Activated naive CD4-positive, alpha-beta T cell treated with anti-CD3 and anti-CD28 coated beads, Interleukin-2, amount 50 U/mL, for 72 hours (primary cell): ENCODE results near the gene VWA8. TPM values are rescaled to one million over a fixed set of nuclear protein-coding genes. Genes with fewer than 3 reads are reported as not detected.
"Not testable (repeated sequence)": the region's sequence is repeated elsewhere in the genome, so short reads cannot be mapped to it uniquely, and the experiment has no call there.

ENCODE experiments used
- ATAC-seq, 2 donors: fragments of 150-1000 bp; cut with Tn5 transposase; 2 replicates each; pipeline ENCODE4 v1.10.0; 2021; ENCODE audit warnings: mild to moderate bottlenecking in 2 of 2, moderate library complexity in 2 of 2
- DNase-seq, 2 donors: peaks; one replicate each; pipeline ENCODE4 v3.0.0; 2021 to 2022; ENCODE audit warnings: low spot score in 2 of 2
- H3K27ac Mint-ChIP-seq, 2 donors: one replicate each; pipeline ENCODE4 v1.8.0; 2022; ENCODE audit warnings: mild to moderate bottlenecking in 2 of 2, mixed read lengths in 2 of 2
- H3K36me3 Mint-ChIP-seq, 2 donors: one replicate each; pipeline ENCODE4 v1.8.0; 2022; ENCODE audit warnings: mixed read lengths in 2 of 2
- H3K9me3 Mint-ChIP-seq, 2 donors: one replicate each; pipeline ENCODE4 v1.8.0; 2022; ENCODE audit warnings: mixed read lengths in 2 of 2
- total RNA-seq, 2 donors: library from RNA; stranded (reverse); gene quantifications; one replicate each; pipeline ENCODE4 v1.2.3, GENCODE V29; 2022

Gene VWA8
- total RNA-seq, 2 donors from 2014 or later: 11.8 to 23.7 TPM

DNA sequence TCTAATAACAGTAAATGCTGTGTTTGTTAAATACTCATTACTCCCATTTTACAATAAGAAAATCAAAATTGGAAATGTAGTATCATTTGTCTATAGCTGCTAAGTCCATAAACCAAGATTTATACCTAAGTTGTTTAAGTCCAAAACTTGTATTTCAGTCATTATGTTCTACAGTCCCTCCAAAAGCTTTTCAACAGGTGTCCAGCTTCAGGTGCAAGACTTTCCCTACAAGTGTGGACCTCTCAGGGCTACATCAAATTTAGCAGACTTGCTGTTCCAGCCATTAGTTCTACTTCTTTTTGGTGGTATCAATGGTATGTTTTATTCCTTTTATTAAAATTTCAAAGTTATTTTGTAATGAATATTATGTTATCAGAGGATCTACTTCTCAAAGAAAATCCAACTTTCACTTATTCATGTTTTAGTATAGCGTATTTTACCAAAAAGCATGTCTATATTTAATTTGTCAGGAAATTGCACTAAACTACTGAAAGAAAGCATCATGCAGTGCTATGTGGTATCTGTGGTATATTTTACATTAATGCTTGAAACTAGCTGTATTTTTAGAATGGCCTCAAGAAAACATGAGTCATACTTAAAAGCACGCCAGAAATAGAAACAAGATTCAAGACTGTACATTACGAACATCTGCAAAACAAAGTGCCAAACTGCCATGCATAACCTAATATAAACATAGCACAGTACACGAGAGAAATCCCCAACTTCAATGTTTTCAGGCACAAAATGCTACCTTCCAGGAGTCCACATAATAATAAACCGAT is 44.5 kb downstream of the VWA8 start:
- DNase-seq: no peak

DNA sequence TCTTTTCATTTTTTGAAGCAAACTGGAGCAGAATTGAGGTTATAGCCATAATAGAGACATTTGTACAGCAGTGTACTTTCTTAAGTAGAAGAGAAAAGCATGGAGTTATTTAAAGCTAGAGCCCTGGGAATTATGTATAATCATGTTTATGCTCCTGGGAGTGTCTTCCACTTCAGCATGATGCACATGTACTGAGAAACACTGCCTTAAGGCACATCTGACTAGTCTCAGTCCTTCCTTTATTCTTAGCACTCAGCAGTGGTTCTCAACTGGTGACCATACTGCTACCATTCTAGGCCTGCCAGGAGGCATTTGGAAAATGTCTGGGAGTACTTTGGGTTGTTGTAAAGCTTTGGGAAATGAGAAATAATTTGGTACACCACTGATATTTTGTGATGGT is 45.8 kb downstream of the VWA8 start:
- DNase-seq (no peak), ATAC-seq (no peak)
- Mint-ChIP-seq H3K9me3 (no peaks in the 10 kb centered on the region), H3K36me3 (peaks cover 2 to 8% of the 10 kb centered on the region in 2 donors), H3K27ac (peak overlapping the region in 1 of 2 donors; percentile 91)

More for the DNA sequence above, 44.5 kb downstream of the VWA8 start:
- Mint-ChIP-seq H3K27ac (peak overlapping the region; percentile 91 to 96), H3K9me3 (peaks cover 0 to under 1% of the 10 kb centered on the region in 2 donors), H3K36me3 (peaks cover 5 to 21% of the 10 kb centered on the region in 2 donors)
- ATAC-seq: peak; percentile 65 to 75

DNA sequence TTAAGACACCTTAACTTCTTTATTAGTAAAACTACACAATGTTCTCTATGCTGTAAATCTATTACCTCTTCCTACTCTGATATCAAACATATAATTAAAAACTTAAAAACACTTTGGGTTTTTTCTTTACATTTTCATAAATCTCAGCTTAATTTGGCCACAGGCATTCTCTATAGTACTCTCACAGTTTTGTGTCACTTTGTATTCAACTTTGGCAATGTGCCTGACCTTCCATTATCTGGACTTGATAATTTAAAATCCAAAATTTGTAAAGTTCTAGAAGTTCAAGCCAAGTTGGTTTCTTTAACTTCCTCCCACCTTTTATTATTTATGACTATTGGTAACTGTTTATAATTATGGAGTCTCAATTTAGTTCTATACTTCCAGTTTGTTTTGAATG is 46.4 kb downstream of the VWA8 start:
- DNase-seq (no peak), ATAC-seq (no peak)
- peak overlapping the region in 1 of 2 donors; percentile 91 for H3K27ac Mint-ChIP-seq
- no peaks in the 10 kb centered on the region for H3K9me3 Mint-ChIP-seq
- peaks cover 0 to 6% of the 10 kb centered on the region in 2 donors for H3K36me3 Mint-ChIP-seq

DNA sequence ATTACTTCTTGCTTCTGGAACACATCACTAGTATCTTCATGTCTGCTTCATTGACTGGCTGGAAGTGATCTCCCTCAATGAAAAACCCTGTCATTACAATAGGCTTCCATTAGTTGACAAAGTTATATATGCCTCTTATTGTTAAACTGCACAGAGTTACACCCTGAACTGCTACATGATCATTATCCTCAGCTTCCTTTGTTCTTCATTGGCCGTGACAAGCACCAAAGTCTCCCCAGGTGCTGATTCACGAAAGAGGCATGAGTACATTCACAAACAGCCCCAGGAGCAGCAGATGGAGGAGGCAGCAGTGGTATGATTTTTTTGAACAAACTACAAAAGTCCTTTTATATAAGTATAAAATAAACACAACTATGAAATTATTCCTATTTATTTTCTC is 51.4 kb downstream of the VWA8 start:
- no peak for DNase-seq
- Mint-ChIP-seq H3K9me3 (no peaks in the 10 kb centered on the region), H3K27ac (no peak overlapping the region), H3K36me3 (peaks cover 5 to 7% of the 10 kb centered on the region in 2 donors)
- ATAC-seq: no peak

DNA sequence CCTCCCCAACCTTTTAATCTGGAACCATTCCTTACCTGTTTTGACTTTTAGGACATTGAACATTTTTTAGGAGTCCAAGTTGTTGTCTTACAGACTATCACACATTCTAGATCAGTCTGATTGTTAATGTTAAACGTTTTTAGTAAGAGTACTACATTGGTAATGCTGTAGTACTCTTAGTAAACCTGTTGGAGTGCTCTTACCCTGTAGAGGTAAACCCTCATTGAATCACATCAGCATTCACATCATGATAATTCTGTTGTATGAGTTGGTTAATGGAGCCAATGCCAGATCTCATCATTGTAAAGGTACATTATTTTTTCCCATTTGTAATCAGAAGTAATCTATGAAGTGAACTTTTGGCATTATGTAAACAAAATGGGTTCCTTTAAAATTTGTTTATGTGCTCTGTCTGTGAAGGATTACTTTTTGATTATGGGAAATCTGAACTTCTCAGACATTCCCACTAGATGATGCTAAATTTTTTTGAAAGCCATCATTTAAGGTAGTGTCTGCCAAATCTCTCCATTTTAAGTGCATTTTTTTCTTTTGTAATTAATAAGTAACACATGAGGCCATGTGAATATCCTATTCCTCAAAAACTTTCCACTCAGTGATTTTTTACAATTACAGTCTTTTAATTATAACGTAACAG is 55.2 kb downstream of the VWA8 start:
- Mint-ChIP-seq H3K9me3 (no peaks in the 10 kb centered on the region), H3K36me3 (peaks cover 5 to 7% of the 10 kb centered on the region in 2 donors), H3K27ac (no peak overlapping the region)
- DNase-seq (no peak), ATAC-seq (peak; percentile 77 to 86)

DNA sequence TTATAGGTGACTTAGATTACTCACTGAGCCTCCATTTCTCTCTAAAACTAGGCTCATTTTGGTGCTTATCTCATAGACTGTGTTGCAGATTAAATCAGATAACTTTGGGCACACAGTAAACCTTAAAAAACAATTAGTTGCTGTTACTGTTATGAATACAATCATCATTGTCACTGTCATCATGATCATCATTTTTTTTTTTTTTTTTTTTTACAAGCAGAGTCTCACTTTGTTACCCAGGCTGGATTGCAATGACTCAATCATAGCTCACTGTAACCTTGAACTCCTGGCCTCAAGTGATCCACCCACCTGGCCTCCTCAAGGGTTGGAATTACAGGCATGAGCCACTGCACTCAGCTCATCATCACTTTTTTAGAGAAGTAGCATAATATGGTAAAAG is 60.0 kb downstream of the VWA8 start:
- peak; percentile 75 to 89 for ATAC-seq
- Mint-ChIP-seq H3K9me3 (no peaks in the 10 kb centered on the region), H3K36me3 (peaks cover 6 to 7% of the 10 kb centered on the region in 2 donors), H3K27ac (no peak overlapping the region)
- DNase-seq: peak in 1 of 2 donors; percentile 22

DNA sequence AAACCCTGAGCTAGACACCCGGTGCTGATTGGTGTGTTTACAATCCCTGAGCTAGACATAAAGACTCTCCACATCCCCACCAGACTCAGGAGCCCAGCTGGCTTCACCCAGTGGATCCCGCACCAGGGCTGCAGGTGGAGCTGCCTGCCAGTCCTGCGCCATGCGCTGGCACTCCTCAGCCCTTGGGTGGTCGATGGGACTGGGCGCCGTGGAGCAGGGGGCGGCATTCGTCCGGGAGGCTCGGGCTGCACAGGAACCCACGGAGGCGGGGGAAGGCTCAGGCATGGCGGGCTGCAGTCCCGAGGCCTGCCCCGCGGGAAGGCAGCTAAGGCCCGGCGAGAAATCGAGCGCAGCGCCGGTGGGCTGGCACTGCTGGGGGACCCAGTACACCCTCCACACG is 62.5 kb downstream of the VWA8 start:
- not testable (repeated sequence) for H3K27ac Mint-ChIP-seq, DNase-seq, H3K9me3 Mint-ChIP-seq, ATAC-seq
- H3K36me3 Mint-ChIP-seq: peaks cover 6 to 10% of the 10 kb centered on the region in 2 donors

DNA sequence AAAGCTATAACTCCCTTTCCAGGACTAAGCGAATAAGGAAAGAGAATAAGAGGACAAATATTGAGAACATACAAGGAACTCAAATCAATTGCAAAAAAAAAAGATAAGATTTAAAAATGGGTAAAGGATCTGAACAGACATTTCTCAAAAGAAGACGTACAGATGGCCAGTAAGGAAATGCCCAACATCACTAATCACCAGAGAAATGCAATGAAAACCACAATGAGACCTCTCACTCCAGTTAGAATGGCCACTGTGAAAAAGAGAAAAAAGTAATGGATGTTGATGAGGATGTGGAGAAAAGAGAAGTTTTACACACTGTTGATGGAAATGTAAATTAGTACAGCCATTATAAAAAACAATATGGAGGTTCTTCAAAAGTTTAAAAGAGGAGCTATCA is 63.8 kb downstream of the VWA8 start:
- no peaks in the 10 kb centered on the region for H3K9me3 Mint-ChIP-seq

DNA sequence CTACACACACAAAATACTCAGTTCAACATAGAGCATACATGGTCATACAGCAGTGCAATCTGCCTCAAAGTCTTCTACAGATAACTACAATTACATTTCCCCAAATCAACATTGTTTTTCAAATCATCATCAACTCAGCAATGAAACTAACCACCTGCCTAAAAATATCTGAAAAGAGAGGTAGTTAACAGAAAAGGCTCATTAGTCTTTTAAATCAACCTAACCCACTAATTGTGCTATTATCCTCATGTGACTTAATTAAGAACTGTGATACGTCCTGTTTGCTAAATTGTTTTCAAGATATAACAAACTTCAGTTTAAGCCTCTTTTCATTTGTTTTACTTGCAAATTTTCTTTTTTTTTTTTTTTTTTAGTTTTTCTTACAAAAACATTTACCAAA is 65.4 kb downstream of the VWA8 start:
- ATAC-seq (no peak), DNase-seq (no peak)
- Mint-ChIP-seq H3K27ac (no peak overlapping the region), H3K36me3 (peaks cover 17 to 20% of the 10 kb centered on the region in 2 donors), H3K9me3 (no peaks in the 10 kb centered on the region)

More for the DNA sequence above, 63.8 kb downstream of the VWA8 start:
- no peak for DNase-seq
- Mint-ChIP-seq H3K36me3 (peaks cover 6 to 10% of the 10 kb centered on the region in 2 donors), H3K27ac (no peak overlapping the region)
- ATAC-seq: no peak

DNA sequence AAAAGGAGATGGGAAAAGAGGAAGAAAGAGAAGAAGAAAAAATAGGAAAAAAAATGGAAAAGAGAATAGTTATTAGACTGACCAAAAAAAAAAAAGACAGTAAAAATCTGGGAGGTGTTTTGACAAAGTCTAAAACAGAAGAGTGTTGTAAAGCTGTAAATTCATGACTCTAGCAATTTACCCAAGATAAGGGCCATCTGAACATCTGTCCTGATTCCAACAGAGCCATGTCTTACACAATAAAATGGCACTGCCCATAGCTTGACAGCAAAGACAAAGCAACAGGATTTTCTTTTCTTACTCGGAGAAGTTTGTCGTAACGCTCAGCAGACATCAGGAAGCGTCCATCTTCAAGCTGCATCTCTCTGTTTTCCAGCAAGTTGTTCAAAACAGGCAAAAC is 69.8 kb downstream of the VWA8 start:
- DNase-seq: no peak
- no peak for ATAC-seq
- Mint-ChIP-seq H3K27ac (no peak overlapping the region), H3K36me3 (peaks cover 19 to 29% of the 10 kb centered on the region in 2 donors), H3K9me3 (no peaks in the 10 kb centered on the region)

DNA sequence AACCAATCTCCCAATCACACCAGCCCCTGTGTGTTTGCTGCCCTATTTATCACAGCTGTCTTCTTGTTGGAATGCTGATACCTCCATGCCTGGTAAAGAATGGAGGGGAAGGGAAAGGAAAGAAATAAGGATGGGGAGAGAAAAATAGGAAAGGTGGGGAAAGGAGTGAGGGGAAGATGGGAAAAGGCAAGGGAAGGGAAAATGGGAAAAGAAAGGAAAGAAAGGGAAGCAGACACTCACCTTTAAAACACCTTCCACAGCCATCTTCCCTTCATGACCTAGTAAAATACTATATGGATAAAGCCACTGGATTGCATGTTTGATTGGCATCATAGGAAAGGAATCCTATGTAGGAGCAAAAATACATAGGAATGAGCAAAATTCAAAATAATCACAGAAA is 77.8 kb downstream of the VWA8 start:
- Mint-ChIP-seq H3K9me3 (peaks cover 0 to 4% of the 10 kb centered on the region in 2 donors), H3K27ac (no peak overlapping the region)
- DNase-seq: no peak

DNA sequence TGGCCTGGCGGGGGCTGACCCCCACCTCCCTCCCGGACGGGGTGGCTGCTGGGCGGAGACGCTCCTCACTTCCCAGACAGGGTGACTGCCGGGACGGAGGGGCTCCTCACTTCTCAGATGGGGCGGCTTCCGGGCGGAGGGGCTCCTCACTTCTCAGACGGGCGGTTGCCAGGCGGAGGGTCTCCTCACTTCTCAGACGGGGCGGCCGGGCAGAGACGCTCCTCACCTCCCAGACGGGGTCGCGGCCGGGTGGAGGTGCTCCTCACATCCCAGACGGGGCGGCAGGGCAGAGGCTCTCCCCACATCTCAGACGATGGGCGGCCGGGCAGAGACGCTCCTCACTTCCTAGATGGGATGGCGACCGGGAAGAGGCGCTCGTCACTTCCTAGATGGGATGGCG is 79.0 kb downstream of the VWA8 start:
- peaks cover 33 to 47% of the 10 kb centered on the region in 2 donors for H3K36me3 Mint-ChIP-seq
- not testable (repeated sequence) for H3K27ac Mint-ChIP-seq

More for the DNA sequence above, 77.8 kb downstream of the VWA8 start:
- no peak for ATAC-seq
- H3K36me3 Mint-ChIP-seq: peaks cover 33 to 48% of the 10 kb centered on the region in 2 donors

DNA sequence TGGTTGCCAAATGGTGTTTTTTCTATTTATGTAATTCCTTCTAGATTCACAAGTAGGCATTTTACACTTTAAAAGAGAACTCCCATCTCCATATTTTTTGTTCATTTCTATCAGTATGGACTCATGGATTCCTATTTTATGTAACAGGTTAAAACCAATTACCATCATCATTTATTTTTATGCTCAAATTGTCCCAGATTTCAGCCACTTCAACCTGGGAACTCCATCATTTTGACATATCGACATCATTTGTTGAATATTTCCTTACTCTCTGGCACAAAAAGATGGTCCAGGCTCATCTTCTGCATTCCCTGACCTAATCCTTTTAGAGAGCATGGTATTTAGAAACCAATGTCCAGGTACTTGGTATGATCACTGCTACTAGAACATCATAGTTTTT is 79.9 kb downstream of the VWA8 start:
- DNase-seq (no peak), ATAC-seq (no peak)
- H3K9me3 Mint-ChIP-seq: peaks cover 0 to 4% of the 10 kb centered on the region in 2 donors
- no peak overlapping the region for H3K27ac Mint-ChIP-seq
- peaks cover 29 to 40% of the 10 kb centered on the region in 2 donors for H3K36me3 Mint-ChIP-seq

More for the DNA sequence above, 79.0 kb downstream of the VWA8 start:
- H3K9me3 Mint-ChIP-seq, ATAC-seq, DNase-seq: not testable (repeated sequence)

DNA sequence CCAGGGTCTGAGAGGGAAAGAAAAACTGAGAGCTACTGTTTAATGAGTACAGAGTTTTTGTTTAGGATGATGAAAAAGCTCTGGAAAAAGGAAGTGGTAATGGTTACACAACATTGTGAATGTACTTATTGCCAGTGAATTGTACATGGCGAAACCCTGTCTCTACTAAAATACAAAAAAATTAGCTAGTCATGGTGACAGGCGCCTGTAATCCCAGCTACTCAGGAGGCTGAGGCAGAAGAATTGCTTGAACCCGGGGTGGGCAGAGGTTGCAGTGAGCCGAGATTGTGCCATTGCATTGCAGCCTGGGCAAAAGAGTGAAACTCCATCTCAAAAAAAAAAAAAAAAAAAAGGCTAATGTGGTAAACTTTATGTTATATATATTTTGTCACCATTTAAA is 96.3 kb downstream of the VWA8 start:
- H3K9me3 Mint-ChIP-seq: no peaks in the 10 kb centered on the region
- H3K36me3 Mint-ChIP-seq: peaks cover 4 to 6% of the 10 kb centered on the region in 2 donors
- no peak overlapping the region for H3K27ac Mint-ChIP-seq
- ATAC-seq (no peak), DNase-seq (no peak)

DNA sequence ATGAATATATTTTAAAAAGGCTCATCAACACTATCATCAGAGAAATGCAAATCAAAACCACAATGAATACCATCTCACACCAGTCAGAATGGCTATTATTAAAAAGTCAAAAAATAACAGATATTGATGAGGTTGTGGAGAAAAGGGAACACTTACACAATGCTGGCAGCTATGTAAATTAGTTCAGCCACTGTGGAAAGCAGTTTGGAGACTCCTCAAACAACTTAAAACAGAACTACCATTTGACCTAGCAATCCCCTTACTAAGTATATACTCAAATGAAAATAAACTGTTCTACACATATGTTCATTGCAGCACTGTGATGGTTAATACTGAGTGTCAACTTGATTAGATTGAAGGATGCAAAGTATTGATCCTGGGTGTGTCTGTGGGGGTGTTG is 98.2 kb downstream of the VWA8 start:
- H3K9me3 Mint-ChIP-seq, DNase-seq, ATAC-seq, H3K36me3 Mint-ChIP-seq, H3K27ac Mint-ChIP-seq: not testable (repeated sequence)

DNA sequence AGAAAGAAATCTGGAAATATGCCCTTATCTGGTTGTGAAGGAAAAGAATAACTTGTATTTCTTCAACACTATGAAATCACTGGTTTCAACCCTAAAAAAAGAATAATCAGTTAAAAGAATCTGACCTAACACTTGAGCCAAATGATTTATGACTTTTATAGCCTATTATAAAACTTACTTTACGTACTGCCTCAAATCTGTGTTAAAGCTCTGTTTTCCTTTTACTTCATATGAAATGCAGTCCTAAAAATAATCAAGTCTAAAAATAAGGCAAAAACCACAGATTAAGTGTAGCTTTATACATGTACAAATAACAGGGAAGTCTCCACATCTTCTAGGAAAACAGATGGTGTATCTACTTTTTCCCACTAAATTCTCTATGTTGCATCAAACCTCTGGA is 101.3 kb downstream of the VWA8 start:
- peaks cover 8 to 10% of the 10 kb centered on the region in 2 donors for H3K36me3 Mint-ChIP-seq
- no peaks in the 10 kb centered on the region for H3K9me3 Mint-ChIP-seq
- ATAC-seq: no peak
- H3K27ac Mint-ChIP-seq: no peak overlapping the region
- DNase-seq: no peak

DNA sequence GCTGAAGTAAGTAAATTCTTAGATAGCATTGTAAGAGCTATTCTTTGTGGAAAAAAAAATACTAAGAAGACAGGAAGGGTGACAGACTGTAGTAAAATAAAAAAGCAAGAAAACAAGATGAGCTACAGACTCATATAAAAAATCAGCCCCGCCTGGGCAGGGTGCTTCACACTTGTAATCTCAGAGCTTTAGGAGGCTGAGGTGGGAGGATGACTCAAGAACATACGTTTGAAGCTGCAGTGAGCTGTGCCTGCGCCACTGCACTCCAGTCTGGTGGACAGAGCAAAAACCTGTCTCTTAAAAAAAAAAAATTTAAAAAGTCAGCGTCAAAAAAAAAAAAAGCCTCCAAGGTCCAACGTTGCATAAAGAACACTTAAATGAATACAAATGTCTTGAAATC is 102.1 kb downstream of the VWA8 start:
- DNase-seq: no peak
- peak in 1 of 2 donors; percentile 50 for ATAC-seq
- H3K36me3 Mint-ChIP-seq: peaks cover 9 to 11% of the 10 kb centered on the region in 2 donors
- peak overlapping the region in 1 of 2 donors; percentile 39 for H3K27ac Mint-ChIP-seq
- H3K9me3 Mint-ChIP-seq: no peaks in the 10 kb centered on the region
